ENCODE measurements around the gene ADGRD2. TPM values are rescaled to one million over a fixed set of nuclear protein-coding genes. Genes with fewer than 3 reads are reported as not detected.

The ADGRD2 gene, protein sequence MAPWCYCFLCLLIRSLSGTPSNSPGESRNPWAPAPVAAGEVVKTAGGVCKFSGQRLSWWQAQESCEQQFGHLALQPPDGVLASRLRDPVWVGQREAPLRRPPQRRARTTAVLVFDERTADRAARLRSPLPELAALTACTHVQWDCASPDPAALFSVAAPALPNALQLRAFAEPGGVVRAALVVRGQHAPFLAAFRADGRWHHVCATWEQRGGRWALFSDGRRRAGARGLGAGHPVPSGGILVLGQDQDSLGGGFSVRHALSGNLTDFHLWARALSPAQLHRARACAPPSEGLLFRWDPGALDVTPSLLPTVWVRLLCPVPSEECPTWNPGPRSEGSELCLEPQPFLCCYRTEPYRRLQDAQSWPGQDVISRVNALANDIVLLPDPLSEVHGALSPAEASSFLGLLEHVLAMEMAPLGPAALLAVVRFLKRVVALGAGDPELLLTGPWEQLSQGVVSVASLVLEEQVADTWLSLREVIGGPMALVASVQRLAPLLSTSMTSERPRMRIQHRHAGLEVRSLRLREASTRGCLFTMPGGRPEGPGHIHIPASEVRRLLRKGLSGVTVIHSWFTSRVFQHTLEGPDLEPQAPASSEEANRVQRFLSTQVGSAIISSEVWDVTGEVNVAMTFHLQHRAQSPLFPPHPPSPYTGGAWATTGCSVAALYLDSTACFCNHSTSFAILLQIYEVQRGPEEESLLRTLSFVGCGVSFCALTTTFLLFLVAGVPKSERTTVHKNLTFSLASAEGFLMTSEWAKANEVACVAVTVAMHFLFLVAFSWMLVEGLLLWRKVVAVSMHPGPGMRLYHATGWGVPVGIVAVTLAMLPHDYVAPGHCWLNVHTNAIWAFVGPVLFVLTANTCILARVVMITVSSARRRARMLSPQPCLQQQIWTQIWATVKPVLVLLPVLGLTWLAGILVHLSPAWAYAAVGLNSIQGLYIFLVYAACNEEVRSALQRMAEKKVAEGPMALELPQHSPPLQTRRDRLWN
- total RNA-seq: not detected

DNA sequence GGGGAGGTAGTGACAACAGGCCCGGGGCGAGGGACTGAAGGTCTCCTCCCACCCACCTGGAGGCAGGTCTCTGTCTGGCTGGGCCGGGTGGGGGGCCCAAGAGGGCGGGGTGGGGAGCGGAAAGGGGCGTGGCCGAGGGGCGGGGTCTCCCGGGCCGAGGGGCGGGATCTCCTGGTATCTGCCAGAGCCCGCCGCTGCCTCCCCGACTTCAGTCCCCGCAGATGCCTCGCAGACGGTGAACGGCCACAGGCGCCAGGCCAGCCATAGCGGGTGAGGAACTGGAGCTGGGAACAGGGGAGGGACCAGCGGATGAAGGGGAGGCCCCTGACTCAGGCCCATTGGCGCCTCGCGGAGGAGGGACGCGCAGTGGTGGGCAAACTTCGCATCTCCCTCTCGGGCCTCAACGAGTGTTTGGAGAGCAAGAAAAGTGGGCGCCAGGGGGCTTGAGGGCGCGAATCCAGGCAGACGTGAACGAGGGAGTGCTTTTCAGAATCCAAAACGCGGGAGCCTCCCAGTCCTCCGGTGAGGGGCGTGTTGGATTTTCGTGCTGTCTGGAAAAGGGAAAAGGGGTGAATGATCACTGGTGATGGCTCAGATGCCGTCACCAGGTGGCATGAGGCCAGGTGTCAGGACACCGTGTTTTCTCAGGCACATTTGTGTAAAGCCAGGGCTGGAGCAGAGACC is at the start of gene ADGRD2:
ADGRD2 (plus strand) TSS at position 211 of the 684 bp plus-strand sequence. CDS start 1,216 bp downstream, outside the sequence.

DNA sequence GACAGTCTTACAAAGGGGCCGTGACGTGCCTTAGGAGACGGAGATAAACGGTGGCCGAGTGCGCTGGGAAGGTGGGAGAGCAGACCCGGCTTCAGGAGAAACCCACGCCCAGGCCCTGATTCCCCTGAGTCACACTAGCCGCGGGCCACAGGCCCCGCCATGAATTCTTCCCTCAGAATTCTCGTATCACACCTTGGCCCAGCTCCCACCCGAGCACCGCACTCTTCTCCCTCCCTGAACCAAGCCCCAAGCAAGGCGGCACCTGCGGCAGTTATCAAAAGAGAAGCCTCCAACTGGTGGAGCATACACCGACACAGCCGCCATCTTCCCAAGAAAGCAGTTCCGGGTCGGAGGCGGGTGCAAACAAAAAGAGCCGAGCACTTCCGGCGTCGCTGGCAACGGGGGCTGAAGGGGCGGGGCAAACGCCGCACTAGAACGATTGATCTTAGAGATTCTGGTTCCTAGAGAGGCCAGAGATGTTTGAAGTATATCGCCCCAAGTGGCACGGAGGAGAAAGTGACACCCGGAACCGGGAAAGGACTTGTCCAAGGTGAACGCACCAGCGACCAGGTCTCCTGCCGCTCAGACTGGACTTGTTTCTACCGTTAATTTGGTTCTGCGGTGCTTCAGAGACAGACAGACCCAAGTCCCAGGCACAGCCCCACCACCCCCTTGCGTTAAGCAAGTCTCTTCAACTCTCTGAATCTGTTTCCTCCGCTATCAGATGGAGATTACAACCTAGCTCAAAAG is 35.0 kb upstream of the ADGRD2 start, which contains the start of gene PSMB7:
PSMB7 (minus strand) TSS at position 341 of the 750 bp plus-strand sequence; CDS start at position 324, 17 bp downstream.

DNA sequence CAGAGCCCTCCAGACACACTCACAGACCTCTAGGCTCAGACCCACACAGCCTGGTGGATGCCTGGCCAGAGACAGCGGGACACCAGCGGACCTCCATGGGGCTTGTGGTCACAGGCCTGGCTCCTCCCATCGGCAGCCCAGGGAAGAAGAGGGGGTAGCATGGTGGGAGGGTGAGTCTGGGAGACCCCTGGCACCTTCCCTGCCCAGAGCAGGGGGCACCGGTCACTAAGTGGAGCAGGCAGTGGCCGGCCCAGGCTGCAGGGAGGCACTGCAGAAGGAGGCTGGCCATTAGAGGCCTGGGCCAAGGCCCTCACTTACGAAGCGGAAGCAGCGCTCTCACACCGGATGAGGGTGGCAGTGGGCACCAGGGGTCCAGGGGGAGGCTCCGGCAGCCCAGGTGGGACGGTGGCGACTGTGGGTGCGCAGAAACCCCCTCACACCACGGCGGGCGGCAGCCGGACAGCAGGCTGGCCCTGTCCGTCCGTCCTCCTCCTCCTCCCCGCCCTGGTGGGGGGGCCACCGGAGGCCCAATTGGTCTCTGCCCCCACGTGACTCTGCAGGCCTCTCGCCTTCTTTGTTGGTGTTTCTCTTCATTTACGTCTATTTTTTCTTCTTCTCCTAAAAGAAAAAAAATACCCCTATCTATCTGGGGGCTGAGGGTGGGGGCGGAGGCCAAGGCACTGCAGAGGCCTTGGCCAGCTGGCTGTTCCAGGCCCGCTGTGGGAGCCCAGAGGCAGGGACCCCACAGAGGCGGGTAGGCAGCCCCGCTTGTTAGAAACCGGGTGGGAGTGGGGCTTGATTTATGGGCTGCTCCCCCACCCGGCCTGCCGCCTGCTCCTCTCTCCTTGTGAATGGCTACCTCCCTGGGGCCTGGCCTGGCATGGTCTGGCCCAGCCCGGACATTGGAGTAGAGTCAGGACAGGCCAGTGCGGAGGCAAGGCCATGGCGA is 57.0 kb downstream of the ADGRD2 start, which contains the start of gene NR5A1:
NR5A1 (minus strand) TSS at position 469 of the 949 bp plus-strand sequence. CDS start 4,004 bp downstream, outside the sequence.

Other genes with a start within 250 kb of the ADGRD2 start
- gene NEK6, start 192.5 kb upstream of the ADGRD2 start, total RNA-seq: 10 to 100 TPM; 22.4 to 35.0 TPM
- gene PSMB7, start 35.0 kb upstream of the ADGRD2 start, total RNA-seq: 100 to 1,000 TPM; 238 to 397 TPM
- not detected for gene NR5A1, start 56.9 kb downstream of the ADGRD2 start, total RNA-seq